ENCODE results near the gene CDH2.
"Not testable (repeated sequence)": the region's sequence is repeated elsewhere in the genome, so short reads cannot be mapped to it uniquely, and the experiment has no call there.

Gene CDH2

DNA sequence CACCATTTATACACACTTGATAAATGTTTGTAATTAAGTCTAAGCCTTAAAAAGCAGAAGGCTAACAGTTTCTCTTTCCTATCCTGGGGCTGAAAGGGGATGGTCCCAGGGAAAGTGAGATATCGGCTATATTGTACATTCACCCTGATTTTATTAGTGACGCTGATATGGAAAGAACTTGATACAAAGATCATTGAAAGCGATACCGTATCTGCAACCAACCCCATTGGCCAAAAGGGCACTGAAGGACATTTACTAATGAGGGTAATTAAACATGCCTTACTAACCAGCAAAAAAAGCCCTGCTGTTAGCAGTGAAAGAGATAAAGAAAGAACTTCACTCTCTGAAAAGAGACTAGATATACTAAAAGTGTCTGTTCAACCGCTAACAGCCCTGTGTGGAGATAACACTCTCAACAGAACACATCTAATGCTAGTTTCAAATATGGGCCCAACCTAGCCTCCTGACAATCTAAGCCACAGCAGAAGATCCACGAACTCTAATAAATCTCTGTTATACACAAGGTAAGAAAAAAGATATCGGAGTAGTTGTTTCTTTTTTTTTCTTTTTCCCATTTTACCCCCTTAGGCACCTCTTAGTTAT lies 200.0 kb downstream of the CDH2 start:
- DNase-seq: no peak

DNA sequence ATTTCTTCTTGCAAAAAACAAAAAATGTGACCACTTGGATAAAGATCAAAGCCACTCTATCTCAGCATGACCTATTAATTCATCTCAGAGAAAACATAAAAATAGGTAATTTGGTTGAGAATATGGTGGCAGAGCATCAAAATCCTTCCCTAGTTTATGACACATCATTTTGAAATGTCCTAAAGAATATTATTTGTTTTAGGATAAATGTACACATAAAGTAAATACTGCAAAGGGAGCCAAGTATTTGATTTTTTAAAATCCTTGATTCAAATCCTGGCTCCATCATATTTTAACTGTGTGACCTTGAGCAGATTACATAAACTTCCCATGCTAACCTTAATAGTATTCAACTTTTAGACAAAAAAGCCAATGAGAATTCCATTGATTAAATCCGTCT lies 206.6 kb downstream of the CDH2 start:
- DNase-seq: no peak

DNA sequence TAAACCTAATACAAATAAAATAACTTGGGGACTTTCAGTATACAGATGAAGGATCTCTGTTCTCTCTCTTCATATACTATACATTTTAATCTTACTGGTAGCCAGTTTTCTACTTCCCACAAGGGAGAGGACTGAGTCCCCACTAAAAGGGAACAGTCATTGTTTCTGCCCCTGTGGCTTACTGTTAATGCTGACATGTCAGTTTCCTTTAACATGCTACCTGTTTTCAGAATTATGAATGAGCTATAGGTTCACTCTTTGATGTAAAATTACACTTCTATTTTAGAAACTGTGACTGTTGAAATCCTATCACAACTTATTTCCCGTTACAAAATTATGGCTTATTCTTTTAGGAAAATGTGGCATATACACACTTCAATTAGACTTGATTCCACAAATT lies 207.7 kb downstream of the CDH2 start:
- DNase-seq: no peak

DNA sequence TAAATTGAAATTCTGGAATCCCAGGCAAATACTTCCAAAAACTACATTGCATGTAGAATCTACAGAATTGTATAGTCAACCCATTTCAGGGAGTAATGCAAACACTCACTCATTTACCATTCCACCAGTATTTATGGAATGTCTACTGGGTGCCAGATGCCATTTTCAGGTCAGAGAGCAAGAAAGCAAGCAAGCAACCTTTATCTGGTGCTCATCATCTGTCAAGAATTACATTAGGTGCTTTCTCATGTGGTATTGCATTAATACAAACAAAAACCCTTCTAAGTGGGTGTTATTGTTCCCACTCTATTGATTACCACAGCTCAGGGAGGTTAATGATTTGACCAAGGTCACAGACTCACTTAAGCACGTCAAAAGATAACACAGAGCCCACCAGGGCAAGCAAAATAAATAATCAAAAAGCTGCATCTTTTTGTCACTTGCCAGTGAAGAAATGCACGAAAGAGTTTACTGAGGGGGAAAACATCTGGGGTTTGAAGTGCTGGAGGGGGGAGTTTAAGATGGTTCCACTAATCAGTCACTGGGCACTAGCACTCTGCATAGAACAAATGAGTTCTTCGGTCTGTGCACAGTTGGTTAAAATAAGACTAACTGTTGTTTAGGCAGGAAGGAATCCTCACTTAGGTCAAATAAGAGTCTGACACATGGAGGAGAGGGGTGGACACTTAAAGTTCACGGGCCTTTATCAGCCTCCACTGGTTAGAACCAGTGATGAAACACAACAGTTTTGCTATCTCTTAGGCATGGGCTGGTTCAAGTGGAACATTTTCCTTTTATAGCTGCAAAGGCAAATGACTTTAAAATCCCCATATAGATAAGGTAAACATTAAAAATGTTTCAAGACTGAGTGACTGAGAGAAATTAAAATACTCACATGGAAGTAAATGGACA lies 208.8 kb downstream of the CDH2 start:
- no peak for DNase-seq

DNA sequence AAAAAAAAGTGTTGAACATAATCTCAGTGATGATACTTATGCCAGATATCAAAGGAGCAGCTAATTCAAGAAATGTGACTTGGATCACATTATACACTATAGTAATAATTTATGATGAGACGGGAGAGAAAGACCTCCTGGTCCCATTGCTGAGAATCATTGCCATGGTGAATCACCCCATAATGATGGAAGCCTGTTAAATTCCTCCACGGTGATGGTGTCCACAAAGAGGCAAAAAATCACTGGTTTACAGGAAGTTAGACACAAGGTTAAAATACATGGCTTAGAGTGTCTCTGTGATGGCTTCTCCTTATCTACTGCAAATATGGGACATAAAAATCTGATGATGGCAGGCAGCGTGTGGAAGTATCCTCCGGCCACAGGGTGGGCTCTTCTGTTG lies 210.0 kb downstream of the CDH2 start:
- no peak for DNase-seq

DNA sequence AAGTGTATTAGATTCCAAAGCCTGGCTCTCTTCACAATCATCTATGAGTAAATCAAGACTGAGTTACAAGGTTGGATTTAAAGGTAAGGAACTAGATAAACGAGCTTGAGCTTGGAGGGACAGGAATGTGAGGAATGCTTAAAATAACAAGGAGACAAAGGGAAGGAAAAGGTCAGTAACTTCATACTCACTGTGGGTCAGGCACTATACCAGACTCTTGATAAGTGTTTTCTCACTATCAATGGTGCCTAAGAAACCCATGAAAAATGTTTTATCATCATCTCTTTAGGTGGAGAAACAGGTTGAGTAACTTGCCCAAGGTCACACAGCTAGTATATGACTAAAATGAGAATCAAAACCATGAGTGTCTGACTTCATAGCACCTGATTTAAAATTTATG lies 212.1 kb downstream of the CDH2 start:
- no peak for DNase-seq

DNA sequence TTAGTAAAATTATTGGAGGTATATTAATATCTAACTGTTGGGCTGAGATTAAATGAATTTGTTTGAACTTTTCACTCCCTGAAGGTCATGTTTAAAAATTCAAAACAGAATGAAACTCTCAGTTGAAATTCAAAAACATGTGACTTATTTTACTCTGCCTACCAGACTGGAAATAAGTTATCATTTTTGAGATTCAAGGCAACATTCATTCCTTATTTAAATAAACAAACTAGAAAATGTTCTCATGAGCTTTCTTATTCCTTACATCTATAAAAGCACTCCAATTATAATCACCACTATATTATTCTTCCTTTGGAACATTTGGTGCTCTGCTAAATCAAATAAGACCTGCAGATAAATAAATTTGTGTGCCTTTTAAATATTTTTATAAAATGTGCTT lies 217.8 kb downstream of the CDH2 start:
- no peak for DNase-seq

DNA sequence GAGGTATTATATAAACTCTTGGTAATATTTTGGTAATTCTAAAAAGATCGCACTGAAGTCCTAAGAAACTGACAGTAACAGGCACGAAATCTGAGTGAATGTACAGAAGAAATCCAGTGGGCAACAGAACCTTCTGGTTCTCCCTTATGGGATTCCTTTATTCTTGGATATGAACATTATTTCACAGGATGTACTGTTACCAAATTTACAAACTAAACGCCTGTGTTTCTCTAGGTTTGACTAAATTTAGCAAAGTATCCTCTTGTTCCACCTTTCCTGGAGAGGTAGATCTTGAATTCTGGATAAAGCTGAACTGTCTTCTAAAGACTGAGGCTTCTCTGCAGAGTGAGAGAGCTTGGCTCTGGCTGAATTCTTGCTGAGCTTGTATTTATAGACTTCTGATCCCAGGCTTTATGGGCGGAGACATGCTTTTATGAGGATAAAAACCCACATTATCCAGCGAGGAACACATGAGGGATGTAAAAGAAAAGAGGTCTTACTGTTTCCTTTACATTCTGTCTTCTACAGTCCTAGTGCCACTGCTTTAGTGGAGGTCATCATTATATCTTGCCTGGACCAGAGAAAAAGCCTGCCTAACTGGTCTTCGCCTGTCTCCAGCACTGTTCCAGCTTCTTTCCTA lies 220.8 kb downstream of the CDH2 start:
- DNase-seq: no peak

DNA sequence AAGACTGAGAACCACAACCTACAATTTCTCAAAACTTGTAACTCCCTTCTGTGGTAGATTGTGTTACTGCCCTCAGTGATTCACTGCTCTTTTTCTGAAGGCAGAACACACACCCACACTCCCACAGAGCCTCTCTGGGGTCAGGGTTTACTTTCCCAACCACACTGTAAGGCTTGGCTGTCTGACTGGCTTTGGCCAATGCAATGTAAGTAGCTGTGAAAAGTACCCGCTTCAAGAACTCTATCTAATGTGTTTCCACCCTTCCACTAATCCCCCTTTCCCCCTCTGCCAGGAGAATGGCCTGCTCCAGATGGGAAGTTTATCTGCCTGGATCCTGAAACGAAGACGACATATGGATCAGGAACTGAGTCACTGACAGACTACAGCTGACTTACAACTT lies 222.7 kb downstream of the CDH2 start:
- DNase-seq: no peak

DNA sequence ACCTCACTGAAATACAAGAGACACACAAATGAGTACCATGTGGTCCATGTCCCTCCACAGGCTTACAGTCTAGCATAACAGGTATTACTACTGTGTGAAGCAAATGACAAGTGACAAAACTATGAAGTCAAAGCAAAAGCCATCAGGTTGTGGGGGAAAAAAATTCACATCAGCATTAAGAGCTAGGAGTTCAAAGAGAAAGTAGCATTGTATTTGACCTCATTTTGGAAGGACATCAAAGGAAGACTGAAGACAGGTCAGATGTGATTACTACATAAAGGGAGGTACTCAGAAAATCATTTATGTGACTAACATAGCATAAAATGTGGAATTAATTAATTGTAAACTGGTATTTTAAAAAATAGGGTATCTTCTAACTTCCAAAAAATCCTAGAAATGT lies 224.2 kb downstream of the CDH2 start:
- DNase-seq: no peak

DNA sequence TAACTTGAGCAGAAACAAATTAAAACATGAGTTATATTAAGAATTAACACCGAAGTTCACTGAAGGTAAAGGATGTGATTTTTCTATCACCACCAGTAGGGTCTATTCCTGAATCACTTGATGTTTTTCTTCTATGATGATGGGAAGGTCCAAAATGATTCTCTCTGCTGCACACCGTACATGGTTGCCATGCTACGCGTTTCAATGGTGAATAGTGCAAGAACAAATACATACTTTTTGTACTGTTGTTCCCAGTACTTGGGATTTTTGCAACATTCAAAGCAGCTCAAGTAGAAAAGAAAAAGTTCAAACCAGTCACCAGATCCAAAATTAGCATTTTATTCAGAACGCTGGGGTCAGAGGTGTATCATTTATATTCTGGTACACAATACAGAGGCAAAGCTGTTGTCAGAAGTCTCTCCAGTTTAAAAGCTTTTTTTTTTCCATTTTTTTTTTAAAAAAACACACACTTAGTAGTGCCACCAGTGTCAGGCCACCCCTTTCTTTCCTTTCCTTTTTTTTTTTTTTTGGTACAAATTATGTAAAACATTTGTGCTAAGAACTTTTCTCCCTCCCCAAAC lies 226.2 kb downstream of the CDH2 start:
- no peak for DNase-seq

DNA sequence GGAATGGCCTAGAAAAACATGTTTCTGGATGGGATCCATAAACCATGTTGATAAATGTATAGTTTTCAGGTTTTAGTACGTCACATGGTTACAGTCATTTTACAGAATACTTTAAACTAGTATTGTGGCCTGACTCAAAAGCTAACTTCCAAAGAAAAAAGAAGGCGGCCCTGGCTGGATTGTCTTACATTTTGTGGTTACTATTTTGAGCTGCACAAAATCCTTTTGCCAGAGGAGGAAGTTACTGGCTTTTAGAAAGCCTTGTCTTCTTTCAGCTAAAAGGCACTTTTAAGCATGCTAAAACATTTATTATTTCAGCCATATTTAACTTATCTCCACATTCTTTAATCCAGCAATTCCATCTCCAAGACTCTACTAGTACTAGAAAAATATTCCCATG lies 227.9 kb downstream of the CDH2 start:
- no peak for DNase-seq

DNA sequence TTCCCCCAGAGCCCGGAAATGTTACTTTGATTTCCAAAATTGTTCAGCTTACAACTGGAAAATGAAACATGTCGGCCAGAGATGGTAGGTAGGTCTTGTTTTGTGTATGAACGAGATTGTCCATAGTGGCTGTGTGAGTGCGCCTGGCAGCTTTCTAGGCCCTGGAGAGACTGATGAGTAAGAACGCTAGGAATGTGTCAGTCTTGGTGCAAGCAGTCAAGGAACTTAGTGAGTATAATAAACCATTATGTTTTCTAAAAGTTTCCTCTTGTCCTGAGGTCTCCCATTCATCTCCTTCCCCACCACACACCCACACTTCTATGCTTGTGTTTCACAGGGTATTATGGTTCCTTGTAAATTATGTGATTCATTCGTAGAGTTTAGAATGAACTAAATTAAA lies 234.2 kb downstream of the CDH2 start:
- DNase-seq: no peak

DNA sequence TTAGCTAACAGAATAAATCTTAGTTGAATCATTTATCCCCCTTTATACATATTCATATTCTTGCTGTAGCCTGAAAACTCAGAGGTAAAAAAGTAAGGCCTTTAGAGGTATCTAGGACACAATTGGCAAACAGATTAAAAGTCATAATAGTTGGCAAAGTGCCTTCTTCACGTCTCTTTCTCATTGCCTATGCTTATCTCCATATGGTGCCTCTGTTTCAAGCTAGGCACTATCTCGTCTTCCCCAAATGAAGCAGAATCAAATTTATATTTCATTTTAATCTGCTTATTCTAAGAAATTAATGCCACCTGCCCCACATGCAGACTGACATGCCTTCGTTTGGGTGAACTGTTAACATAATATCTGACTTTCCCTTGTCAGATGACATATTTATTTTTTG lies 245.4 kb downstream of the CDH2 start:
- DNase-seq: no peak

DNA sequence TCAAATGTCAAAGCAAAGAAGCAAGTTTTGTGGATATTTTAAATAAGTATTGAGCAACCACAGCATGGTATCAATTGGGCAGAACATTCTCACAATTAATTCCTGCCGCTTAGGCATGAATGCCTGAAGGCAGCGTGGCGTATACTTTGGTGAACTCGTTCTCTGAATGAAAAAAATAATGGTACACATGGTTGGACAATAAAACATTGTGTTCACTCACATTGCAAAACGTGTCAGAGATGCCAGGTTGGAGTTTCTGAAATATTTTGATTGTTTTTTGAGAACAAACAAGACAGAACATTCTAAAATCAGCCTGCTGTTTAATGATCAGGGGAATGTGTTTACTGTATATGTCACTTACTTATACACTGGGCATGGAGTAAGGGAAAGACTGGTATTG lies 254.2 kb downstream of the CDH2 start:
- DNase-seq: no peak

DNA sequence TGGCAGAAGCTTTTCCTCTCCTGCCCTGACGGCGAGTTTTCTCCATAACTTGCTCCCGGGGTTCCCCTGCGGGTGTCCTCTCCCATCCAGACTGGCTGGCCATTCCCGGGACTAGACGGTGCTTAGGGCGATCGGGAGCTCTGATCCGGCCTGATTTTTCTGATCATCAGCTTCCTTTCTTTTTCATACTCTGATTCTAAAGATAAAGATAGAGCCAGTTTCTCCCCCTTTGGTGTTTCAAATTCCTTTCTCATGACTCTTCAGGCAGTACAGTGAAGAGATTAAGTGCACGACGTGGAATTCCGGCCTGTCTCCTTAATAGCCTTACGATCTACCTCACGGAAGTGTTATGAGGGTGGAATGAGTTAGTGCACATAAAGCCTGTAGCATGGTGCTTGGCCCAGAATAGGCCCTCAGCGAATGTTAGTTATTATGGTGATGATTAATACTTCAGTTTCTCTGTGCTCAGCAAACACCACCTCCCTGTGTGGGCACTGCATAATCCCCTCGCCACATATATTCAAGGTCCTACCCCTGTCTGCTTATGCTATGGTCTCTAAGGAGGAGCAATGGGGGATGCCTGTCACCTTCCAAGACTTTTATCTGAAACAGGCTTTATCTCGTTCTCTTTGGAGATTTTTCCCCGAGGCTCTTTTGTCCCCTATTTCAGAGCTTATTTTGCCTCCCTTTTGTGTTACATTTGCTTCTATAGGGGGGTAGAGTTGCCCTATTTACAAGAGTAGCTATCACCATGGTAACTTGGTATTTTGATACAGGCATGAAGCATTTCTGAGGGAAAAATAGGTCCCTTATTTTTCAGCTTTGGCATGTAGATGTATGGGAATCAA lies 254.8 kb downstream of the CDH2 start:
- DNase-seq: no peak

DNA sequence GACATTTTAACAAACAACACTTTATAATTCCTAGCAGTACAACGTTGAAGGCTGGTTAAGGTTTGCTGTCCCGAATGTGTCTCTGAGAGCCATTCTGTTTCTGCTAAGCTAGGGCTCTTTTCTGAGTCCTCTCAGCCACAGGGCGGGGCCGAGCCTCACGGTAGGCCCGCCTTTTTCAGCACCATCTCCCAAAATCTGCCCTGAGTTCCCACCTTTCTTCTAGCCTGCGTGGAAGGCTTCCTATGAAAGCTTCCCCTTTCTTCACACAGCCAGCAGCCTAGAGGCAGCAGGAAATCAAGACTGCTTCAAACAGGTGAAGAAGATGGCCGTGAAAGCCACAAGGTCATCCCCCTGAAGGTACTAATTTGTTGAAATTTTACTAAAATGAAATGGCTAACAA lies 255.5 kb downstream of the CDH2 start:
- DNase-seq: no peak

DNA sequence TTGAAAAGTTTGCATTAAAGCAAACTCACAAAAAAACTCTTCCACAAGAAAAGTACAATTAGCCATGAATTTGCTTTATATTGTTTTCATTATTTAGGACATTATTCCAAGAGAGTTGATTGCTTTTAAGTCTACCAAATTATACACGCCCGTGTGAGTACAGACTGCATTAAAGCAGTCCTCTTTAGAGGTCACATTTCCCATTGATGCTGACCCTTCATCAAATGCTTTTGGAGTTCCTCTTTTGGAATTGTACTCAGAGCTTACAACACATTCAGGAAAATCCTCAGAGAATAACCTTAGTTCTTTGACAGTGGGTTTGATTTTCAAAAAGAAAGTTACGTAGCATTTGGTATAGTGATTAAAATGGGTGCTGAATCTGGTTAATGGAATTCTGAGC lies 256.1 kb downstream of the CDH2 start:
- DNase-seq: no peak

DNA sequence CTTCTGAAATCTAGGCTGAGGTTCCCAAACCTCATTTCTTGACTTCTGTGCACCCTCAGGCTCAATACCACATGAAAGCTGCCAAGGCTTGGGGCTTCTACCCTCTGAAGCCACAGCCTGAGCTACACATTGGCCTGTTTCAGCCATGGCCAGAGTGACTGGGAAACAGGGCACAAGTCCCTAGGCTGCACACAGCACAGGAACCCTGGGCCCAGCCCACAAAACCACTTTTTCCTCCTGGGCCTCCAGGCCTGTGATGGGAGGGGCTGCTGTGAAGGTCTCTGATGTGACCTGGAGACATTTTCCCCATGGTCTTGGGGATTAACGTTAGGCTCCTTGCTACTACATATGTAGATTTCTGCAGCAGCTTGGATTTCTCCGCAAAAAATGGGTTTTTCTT lies 270.7 kb downstream of the CDH2 start:
- DNase-seq: not testable (repeated sequence)

DNA sequence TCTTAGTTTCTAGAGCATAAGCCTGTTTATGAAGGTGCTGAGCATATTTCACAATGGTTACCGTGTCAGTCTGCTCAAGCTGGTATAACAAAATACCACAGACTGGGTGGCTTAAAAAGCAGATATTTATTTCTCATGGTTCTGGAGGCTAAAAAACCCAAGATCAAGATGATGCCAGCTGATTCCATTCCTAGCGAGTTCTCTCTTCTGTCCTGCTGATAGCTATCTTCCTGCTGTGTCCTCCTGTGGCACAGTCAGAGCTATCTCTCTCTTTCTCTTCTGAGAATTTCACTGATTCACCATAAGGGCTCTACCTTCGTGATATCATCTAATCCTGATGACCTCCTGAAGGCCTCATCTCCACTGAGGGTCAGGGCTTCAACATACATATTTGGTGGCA lies 273.0 kb downstream of the CDH2 start:
- DNase-seq: no peak

DNA sequence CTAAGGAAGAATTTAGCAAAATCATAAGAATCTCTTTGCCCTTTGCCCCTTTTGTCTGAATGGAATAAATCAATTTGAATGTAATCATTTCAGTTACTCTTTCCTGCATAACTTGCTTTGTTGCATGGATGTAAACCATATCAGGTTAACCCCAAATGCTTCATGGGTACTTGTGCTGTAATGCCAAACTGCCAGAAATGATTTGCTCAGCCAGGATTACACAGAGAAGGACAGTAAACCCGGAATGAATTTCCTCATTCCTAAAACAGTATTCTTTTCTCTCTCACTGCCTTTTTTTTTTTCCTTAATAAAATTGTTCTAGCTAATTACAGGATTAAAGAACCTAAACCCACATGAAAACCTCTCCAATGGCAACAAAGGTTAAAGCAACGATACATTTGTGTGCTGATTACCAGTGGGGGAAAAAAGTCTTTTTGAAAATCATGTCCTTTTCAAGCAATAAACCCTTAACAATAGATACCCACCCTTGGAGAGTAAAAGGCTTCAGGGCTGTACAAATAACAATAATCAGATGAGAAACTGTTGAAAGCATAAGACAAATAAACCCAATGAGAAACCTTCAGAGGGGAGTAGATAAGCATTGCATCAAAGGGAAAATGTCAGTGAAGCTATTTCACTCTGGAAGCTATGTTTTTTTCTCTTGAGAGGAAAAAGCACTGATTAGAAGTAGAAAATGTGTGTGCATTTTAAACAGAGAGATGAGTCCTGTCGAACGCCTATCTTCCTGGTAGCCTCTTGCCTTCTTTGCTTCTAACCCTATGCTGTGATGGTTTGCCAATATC lies 275.3 kb downstream of the CDH2 start:
- DNase-seq: no peak
